Stimulated activated CD8-positive, alpha-beta memory T cell treated with anti-CD3 and anti-CD28 coated beads, Interleukin-4, amount 100 ng/mL, for 1 hour (primary cell): ENCODE results near the gene OR2T27.
"Not testable (repeated sequence)": the region's sequence is repeated elsewhere in the genome, so short reads cannot be mapped to it uniquely, and the experiment has no call there.

Experiments used
- DNase-seq, 2 donors: peaks; one replicate each; pipeline ENCODE4 v3.0.0-alpha.2; 2020; ENCODE audit warnings: low read depth in 2 of 2, low spot score in 1 of 2

Gene OR2T27, protein sequence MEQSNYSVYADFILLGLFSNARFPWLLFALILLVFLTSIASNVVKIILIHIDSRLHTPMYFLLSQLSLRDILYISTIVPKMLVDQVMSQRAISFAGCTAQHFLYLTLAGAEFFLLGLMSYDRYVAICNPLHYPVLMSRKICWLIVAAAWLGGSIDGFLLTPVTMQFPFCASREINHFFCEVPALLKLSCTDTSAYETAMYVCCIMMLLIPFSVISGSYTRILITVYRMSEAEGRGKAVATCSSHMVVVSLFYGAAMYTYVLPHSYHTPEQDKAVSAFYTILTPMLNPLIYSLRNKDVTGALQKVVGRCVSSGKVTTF

DNA sequence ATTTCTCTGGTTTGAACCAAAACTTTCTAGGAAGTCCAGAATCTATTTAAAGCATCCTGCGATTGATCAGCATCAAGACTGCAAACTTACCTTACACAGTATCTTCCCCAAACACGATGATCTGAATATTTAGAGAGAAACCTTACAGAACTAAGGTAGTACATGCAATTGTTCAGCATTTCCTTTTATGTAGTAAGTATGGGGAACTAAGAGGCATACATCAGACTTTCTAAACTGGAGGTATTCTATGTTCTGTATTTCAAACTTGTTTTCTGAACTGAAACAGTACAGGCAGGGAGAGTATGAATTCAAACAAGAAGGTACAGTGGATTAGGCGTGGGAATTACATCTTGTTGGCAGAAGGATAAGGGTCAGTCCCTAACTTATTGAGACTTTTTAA lies at the start of gene OR2T27:
TSS of gene OR2T27 (minus strand) at position 175 of the 400 bp plus-strand sequence. CDS start 4,644 bp downstream, outside the sequence.
- not testable (repeated sequence) for DNase-seq

DNA sequence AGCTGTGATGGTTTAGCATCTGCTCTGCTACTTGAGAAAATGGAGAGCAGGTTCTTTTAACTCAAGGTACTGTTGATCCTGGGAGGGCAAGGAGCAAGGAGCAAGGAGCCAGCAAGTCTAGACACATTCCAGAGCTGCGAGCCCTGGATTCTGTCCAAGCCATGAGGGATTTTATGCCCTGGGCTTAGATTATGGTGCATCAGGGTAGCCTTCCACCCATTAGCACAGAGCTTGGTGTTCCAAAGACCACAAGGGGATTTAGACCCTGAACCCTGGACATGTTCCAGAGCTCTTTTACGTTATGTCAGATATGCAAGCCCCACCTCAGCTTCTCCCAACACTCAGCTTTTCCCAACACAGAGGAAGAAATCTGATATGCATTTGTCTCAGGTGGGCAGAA lies 49.3 kb upstream of the OR2T27 start:
- DNase-seq, result no peak

DNA sequence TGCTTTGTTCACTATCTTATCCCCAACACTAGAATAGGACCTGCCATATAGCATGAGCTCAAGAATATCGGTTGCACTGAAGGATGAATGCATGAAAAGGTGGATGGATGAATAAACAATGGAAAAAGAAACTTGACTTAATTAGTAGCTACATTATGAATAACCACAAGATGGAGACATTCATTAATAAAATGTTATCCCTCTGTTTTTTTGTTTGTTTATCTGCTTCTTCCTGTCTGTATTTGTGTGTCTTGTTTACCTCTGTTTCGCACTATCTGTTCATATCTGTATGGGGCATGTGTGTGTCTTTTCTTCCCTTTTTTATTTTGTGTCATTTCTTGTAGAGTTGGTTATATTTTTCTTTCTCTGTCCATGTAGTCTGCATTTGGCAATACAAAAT lies 48.3 kb upstream of the OR2T27 start:
- no peak for DNase-seq

DNA sequence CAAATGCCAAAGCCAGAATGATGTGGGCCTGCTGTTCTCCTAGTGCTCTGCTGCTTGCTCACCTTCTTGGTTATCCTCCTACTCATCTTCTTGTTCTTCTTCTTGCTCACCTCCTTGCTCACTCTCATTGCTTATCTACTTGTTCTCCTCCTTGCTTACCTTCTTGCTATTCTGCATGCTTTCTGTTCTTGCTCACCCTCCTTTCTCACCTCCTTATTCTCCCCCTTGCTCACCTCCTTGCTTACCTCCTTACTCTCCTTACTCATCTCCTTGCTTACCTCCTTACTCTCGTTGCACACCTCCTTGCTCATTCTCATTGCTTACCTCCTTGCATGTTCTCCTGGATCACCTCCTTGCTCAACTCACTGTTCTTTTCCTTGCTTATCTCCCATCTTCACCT lies 47.4 kb upstream of the OR2T27 start, which contains the start of gene OR14I1:
TSS of gene OR14I1 (minus strand) at position 53 of the 400 bp plus-strand sequence.
- DNase-seq, result no peak

DNA sequence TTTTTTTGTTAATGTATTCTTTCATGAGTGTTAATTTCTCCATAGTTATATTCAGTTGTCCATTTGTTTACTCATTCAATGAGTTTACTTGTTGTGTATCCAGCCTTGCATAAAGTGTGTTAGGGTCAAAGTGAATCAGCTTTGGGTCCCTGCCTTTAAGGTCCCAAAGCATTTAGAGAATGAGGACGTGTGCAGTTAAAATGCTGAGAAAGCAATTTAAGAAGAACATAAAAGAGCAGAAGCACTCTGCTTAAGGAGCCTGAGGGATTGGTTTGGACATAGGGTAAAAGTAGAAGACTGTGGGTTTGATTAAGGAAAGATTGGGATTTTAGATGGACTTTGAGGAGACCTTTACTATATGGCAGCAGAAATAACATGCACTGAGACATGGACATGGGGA lies 43.8 kb upstream of the OR2T27 start:
- DNase-seq, result no peak

DNA sequence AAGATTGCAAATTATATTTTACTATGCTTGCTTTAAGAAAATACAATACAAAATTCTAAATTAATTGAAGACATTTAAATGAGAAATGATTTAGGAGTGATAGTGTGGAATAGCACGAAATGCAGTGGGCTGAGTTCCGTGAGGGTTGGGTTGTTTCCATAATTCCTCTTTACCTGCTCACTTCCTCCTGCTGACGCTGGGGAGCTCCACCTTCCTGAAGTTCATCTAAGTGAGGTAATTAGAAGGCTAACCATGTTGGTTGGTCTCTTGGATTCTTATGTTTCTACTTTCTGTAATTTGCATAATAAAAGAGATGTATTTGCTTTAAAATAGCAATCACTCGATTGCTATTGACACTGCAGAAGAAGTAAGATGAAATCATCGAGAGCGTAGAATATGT lies 42.6 kb upstream of the OR2T27 start:
- DNase-seq, result no peak

DNA sequence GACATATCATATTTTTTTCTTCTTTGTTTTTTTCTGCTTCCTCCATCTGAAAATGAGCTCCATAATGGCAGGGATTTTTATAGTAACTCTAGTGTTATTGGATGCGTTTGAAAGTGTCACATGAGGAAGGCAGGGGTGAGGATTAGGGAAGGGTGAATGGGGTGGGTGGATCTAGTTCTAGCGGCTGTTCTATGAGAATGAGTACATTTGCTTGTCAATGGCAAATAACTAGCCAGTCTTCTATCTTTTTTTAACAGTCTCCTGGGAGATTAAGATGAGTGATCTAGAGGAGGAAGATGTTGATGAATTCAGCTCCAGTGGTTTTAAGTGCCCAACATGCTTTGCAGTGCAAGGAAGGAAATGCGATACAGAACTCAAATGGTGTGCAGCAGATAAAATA lies 41.4 kb upstream of the OR2T27 start:
- DNase-seq, result no peak

DNA sequence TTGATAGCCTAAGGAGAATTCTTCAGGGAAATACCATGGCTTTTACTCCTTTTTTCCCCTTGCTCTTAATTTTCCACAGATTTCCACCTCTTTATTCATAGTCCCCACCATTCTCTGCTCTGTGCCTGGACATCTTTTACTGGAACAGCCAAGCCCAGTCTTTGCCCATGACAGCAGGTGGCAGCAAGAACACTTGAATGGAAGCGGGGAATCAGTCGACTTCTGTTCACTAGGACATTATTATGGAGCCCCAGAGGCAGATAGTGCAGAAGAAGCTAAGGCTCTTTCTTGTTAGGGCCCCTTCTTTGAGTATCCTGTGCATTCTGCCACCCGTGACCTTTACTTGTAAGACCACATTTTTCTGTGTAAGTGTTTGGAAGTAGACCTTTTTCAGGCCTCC lies 40.9 kb upstream of the OR2T27 start:
- no peak for DNase-seq

DNA sequence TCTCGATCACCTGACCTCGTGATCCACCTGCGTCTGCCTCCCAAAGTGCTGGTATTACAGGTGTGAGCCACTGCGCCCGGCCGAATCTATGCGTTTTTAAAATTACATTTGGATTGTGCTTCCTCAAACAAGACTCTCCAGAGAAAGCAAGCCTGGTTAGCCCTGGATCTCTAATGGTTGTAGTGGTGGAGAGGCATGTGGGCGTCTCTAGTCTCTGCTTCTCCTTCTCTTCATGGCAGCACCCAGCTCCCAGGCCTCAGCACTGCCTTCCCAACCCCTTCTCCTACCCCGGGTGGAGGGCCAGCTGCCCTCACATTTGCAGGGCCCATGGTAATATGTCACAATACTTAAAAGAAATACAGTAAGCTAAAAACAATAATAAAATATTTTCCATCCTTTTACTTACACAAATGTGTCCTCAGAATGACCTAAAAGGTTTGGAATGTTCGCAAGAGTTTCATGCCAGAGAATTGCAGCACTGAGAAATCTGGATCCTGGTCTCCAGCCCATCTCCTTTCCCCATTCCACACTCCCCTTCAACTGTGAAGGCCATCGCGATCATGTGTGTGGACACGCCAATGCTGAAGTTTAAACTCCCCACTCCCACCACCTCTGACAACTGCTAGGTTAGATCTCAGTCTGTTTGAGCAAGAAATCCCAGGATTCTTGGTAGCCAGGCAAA lies 40.3 kb upstream of the OR2T27 start:
- no peak for DNase-seq

DNA sequence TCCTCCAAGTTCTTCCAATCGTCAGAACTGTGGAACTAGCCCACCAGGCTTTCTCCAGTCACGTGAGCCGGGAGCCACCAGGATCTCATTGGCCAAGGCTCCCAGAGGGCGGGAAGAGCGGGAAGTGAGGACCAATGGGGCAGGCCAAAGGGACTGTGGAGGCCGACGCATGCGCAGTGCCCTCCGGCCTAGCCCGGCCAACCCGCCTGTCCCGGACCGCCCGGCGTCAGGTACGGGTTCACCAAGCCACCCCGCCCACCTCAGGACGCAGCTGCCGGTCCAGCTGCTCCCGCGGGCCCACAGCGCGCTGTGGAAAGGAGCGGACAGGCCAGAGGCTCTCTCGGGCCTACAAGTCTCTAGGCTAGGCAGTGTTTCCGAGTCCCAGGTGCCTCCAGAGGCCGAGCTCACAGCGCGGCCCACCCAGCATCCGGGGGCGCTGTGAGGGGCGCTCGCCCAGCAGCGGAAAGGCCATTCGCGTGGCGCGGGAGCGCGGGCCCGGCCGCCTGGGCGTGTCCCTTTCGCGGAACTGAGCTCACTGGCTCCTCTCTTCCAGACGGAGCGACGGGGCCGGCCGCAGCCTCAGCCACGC lies 36.3 kb upstream of the OR2T27 start:
- no peak for DNase-seq

DNA sequence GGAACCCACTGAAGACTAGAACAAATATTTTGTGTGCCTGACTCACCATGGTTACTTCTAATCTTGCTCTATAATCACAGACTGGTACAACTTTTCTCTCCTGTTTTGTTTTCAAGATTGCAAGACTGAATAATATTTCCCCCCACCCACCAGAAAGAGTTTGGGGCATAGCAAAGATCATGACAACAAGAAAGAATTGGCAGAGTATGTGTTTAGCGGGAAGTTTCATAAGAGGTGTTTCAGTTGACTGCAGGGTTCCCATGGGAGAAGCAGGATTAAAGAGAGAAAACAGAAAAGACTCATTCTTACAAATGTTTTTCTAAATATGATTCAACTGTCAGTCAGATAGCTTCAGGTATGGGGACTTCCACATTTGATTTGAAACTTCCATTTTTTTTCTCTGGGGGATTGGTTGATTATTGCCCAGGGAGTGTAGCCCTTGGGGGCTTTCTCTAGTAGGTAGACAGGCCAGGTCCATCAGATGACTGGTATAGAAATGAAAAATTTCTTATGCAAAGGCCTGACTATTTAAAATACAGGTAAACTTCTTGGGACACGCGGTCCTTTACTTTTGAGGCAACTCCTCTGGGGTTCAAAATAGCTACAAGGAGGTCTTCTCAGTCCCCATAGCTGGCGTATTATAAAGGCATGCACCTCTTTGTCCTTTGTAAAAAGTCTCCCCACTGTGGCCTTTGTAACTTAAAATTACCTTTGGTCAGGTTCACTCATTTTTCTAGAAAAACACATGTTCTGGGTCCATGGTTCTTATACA lies 33.4 kb upstream of the OR2T27 start:
- DNase-seq, result no peak

DNA sequence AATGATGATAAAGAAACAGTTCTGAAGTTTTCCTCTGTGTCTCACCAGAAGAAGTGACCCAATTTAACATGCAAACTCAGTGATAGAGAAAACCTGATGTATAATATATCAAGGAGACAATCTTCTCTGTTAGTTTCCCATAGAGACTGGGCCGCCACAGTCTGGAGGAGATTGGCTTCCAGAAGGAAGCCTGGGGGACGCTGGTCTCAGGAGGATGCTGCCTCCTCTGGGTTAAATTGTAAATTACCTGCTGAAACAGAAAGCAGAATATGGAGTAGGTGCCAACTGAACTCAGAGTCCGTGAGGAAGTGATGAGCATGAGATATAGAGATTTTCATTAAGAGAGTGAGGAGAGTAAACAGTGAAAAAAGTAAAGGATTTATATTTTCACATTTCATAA lies 31.5 kb upstream of the OR2T27 start:
- no peak for DNase-seq

DNA sequence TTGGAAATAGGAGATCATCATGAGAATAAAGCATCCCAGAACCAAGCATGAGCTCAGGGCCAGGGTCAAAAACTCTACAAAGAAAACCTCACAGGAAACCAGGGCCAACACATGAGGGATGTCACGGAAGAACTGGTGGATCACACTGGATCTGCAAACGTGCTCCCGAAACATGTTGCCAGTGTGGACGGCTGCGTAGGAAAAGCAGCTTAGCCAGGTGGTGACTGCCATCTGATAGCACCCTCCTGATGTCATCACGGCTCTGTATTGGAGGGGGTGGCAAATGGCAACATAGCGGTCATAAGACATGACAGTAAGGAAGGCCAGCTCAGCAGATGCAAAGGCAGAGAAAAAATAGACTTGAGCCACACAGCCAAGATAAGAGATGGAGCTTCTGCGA lies 26.3 kb upstream of the OR2T27 start:
- no peak for DNase-seq

DNA sequence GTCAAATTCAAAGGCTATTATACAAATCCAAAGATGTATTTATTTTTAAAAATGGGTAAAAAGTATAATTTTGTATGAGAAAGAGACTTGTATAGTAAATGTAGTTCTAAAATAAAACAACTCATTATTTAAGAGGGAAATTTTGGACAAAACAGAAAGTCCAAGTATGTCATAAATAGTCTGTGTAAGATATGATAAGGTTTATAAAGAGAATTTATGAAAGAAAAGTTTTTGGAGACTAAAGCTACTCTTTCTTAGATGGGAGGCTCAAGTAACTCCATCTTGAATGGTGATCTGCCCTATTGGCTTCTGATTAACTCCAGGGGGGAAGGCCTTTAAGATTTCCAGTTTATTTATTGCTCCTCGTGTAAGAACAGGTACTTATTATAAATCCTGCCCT lies 14.7 kb upstream of the OR2T27 start:
- DNase-seq, result no peak

DNA sequence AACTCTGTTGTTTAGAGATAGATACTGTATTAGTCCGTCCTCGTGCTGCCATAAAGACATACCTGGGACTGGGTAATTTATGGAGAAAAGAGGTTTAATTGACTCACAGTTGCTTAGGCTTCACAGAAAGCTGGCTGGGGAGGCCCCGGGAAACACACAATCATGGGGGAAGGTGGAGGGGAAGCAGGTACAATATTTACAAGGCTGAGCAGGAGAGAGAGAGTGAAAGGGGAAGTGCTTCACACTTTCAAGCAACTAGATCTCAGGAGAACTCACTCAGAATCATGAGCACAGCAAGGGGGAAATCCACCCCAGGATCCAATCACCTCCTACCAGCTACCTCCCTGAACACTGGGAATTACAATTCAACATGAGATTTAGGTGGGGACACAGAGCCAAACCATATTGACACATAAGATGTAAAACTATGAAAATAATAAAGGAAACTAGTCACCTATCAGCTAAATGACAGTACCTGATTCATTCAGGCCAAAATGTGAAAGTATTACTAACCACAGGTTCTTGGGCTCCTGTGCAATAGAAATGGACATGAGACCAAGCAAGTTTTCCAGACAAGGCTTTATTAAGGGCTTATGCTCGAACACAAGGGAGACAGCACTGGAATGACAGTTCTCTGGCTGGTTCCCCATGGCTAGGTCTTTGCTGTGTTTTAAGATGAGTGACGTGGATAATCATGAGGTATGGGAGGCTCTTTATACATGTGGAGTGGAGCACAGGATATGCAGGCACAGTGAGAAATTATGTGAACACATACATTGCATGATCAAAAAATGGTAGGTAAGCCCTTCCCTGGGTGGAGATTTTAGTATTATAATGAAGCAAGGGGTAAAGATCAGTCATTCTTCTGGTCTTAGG lies 8.4 kb upstream of the OR2T27 start:
- DNase-seq, result not testable (repeated sequence)

DNA sequence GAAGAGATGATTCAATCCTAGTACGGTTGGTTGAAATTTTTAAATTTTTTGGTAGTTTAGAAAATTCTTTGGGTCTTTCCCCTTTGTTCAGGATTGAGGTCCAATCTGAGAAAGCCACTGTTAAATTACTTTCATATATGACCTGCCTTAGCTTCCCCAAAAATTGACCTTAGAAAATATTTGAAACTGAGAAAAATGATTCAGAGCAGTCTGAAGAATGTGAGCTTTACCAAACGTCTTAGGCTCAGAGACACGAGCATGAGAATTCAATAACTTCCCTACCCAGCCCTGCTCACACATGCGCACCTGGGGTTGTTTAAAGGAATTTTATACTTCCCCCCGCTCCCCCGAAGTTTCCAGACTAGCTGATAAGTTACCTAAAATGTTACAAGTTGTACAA lies 1.5 kb upstream of the OR2T27 start:
- not testable (repeated sequence) for DNase-seq

DNA sequence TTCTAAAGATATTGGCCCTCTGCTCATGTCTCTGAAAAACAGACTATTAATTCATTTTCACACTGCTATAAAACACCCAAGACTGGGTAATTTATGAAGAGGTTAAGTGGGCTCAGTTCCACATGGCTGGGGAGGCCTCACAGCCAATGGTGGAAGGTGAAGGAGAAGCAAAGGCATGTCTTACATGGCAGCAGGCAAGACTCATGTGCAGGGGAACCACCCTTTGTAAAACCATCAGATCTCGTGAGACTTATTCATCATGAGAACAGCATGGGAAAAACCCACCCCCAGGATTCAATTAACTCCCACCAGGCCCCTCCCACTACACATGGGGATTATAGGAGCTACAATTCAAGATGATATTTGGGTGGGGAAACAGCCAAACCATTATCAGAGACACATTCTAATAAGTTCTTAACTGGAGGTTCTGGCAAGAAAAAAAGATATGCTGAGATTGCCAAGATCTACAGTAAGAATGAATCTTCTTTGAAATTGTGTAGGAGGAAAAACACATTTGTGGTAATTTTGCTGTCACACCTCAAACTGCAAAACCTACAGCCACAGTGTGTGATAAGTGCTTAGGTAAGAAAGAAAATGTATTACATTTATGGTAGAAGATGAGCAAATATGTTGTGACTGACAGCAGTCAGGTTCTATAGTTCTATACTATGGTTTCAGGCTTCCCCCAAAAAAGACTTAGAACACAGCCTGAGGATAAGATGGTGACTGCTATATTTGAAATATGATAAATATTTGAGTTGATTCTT lies 6.4 kb downstream of the OR2T27 start:
- not testable (repeated sequence) for DNase-seq

DNA sequence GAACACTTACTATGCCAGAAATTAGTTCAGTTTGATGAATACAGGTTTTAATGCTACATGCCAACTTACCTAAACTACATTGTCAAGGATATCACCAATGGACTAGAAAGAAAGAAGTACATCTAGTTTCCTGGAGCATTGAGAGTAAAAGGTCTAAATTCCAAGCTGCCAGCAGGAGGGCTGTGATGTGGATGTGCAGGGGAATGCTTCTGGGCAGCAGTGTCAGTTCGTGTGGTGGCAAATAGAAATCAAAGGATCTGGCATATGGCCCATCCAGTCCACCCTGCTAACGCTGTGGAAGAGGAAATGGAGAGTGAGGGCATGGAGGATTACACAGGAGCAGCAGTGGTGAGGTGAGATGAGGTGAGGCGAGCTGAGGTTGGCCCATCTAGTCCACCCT lies 10.2 kb downstream of the OR2T27 start, which contains the start of gene OR2T35:
TSS of gene OR2T35 (minus strand) at position 101 of the 400 bp plus-strand sequence. CDS start 6,020 bp downstream, outside the sequence.
- not testable (repeated sequence) for DNase-seq

DNA sequence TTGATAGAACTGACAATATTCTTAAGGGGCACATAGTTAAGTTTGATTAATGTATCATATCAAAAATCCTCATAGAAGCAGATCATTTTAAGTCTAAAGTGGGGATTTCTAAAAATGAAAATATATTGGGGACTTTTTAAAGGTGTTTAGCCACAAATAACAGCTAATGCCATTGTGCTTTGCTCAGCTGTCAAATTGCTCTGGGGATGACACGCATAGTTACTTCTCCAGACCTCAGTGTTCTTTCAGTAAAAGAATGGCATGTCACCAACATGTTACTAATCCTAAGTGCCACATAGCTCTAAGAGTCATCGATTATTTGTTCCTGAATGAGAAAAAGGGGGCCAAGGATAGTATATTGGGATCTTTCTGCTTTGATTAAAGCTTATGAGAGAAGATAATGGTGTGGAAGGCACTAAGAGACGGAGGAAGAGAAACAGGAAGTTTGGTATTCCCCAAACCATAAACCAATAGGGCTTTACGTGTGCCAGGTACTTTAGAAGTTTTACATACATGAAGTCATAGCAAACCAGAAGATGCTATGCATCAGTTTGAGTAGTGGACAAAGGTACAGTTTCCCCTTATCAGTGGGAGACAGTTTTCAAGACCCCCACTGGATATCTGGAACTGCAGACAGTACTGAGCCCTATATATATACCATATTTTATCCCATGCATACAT lies 12.2 kb downstream of the OR2T27 start:
- DNase-seq, result not testable (repeated sequence)
